Stimulated activated CD4-positive, alpha-beta T cell treated with anti-CD3 and anti-CD28 coated beads, Interleukin-15, amount 100 ng/mL, for 24 hours (primary cell): ENCODE data around the gene AGTRAP.

Experiments
- DNase-seq: peaks from one replicate; pipeline ENCODE4 v3.0.0-alpha.2; 2020

The AGTRAP gene

DNA sequence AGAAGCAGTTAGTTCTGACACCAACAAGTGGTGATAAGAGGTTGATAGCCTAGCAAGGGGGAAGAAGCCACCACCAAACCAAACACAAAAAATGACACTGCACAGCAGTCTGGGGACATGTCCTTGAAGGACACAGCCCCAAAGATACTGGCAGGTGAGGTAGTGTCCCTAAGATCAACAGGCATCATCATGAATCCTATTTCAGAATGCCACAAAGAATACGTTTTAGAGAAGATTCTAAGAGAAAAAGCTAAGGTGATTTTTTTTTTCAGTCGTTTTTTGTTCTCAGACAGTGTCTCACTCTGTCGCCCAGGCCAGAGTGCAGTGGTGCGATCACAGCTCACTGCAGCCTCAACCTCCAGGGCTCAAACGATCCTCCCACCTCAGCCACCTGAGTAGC, 50.2 kb downstream of the AGTRAP start:
- DNase-seq, result no peak

DNA sequence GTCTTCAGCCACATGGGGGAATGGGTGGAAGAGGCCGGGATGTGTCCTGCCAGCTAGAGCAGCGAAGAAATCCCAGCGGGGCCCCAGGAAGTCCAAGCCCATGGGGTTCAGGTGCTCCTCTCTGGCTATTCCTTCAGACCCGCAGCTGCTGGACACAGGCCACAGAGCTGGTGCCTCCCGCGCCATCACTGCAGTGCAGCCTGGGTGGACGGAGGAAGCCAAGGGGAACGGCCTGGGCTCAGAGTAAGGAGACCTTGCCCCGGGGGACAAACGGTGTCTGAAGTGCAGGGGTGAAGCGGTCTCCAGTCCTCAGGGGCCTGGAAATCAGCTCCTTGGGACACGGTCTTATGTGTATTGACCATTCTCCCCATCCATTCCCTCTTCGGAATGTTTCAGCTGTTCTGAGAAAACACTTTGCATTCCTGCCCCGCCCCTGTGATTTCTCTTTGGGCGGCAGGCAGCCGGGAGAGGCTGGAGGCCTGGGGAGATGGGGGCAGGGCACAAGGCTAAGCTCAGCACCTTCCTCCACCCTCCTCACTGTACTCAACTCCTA, 51.4 kb downstream of the AGTRAP start:
- DNase-seq, result no peak

DNA sequence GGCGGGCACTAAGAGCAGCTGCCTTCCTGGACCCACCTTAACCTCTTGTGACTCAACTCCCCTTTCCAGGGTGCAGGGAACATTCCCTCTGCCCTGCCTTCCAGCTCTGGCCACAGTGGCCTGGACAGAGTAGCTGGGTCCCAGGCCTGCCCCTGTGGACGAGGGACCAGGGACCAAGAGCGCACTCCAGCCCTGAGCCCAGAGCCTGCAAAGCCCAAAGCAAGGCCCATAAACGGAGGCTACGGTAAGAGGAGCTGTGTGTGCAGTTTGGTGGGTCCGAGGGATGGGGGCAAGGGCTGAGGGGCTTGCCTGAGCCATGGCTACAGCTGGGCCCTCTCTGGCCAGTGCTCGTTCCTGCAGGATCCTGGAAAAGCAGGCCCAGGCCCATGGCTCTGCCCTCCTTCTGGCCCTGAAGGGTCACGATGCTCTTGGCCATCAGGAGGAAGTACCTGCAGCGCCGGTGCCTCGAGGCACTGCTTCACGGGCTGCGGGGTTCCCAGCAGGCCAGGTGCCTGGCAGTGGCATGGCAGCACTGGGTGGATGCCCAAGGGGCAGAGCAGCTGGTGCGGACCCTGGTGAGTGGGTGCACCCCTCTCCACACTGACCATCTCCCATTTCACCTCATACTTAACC, 52.0 kb downstream of the AGTRAP start:
- no peak for DNase-seq

DNA sequence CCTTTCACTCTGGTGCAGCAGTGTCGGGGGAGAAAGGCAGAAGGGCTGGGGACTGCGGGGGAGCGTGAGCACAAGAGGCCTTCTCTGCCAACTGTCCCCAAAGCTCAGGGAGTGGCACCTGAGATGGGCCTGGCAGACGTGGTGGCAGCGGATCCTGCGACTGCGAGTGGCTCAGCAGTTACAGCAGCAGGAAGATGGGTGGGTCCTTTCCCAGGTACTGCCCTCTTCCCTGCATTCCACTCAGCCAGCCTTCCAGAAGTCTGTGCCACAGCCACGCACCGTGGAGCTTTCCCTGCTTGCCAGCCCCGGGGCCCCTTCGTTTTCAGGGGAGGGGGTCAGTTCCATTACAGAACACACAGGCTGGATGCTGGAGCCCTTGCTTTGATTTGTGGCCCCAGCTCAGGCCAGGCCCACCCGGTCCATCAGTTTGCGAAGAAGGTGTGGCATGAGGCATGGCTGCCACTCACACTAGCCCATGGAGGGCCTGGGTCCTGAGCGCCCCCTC, 52.7 kb downstream of the AGTRAP start:
- DNase-seq, result no peak

DNA sequence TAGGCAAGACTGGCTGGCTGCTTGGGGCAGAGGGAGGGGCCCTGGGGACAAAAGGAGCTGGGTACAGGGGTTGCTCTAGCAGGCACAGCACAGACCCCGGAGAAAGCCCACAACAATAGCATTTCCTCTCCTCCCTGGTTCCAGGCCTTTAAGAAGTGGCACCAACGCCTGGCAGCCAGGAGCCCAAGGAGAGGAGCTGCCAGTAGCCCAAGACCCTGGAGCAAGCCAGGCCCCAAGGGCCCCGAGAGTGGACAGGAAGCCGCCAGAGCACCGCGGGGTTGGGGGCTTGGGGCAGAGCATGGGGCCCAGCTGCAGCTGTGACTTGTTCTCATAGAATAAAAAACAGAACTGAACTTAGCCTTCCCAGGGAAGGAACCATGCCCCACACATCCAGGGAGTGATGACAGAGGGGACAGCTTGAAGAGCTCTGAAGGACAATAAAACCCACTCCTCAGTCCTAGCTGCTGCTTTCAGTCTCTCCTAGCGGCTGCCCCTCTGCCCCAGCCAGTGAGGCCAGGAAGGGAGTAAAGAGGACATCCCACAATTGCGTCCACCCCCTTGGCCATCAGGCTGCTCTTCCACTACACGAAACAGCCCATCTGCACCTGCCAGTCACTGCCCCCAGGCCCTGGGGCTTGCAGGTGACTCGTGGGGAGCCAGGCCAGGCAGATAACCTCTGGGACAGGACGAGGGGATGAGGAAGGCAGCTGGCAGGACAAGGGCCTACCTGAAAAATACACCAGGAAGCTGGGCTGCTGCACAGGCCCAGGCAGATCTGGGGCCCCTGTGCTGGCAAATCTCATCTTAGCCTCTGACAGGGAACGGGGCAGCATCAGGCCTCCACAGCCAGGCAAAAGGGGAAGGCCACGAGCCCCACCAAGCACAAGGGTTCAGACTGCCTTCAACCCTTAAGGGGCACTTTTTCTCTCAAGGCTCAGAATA, 53.5 kb downstream of the AGTRAP start:
- DNase-seq, result no peak

DNA sequence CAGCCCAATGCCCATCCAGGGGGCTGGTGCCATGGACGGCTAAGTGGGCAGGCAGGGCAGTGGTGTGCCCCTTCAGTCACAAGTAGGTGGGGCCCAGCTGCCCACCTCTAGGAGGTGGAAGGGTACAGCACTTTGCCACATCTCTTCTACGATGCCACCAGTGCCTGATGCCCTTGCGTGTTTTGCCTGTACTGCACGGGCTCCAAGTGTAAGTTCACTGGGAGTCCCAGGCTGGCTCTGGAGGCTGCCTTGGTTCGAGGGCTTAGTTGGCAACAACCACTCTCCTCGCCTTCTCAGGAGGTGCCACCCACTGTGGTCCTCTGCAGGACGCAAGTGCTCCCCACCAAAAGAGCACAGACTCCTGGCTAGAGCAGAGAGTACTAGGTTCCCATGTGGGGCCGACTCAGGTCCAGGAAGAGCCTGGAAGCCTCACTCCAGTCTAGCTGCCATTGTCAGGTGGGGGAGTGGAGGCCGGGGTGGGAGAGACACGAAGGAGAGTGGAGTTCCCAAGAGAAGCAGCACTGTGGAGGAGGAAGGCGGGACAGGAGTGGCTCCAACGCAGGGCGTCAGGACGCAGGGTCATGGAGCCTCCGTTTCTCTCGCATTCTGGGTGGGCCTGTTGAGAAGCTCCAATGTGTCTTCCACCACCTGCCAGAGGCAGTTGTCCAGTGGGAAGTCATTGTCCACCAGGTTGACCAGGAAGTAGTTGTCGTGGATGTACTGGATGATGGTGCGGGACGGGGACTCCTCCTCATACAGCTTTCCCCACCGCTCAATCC, 54.4 kb downstream of the AGTRAP start:
- DNase-seq, result no peak

DNA sequence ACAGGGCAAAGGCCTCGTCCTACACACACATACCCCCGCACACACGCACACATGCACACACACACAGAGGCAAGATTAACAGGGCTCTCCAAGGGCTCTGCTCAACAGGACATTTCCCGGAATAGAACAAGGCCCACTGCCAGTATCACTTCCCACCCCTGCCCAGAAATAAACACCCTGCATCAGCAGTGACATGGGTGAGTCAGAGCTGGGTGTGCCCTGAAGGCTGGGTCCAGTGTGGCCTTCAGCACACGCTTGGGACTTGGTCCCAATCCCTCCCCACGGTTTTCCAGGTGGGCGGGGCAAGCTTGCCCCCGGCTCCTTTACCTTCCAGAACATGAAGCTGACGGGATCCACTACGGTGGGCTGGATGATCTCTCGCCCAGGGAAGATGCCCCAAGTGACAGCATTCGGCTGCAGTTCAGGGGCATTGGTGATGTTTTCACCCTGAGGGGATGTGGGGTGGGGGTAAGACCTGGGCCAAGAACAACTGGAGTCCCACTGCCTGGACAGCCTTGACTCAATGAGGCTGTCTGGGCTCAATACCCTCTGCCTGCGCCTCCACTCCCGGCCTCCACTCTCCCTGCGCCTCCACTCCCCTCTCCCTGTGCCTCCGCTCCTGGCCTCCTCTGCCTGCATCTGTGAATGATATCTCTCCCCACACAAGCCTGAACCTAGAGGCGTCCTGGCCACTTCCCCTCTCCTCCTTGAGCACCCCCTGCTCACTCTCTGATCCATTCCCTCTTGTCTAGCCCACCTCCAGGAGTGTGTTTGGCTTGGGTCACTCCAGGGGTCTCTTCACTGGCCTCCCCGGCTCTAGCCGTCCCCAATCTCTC, 55.2 kb downstream of the AGTRAP start:
- DNase-seq, result no peak

DNA sequence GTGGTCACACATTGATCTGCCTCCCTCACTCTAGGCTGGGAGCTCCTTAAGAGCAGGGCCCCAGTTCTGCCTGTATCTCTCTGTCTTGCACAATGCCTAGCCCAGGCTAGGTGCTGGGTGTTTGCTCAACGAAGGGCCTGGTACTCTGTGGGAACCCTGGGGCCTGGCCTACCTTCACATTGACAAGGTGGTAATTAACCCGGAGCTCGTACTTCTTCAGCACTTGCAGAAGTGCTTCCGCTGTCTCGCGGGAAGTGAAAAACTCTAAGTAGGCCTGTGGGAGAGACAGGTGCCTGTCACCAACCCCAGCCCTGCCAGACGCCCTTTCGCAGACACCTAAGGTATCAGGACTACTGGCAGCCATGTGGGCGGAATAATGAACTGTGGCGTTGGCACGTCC, 56.2 kb downstream of the AGTRAP start:
- DNase-seq, result no peak

DNA sequence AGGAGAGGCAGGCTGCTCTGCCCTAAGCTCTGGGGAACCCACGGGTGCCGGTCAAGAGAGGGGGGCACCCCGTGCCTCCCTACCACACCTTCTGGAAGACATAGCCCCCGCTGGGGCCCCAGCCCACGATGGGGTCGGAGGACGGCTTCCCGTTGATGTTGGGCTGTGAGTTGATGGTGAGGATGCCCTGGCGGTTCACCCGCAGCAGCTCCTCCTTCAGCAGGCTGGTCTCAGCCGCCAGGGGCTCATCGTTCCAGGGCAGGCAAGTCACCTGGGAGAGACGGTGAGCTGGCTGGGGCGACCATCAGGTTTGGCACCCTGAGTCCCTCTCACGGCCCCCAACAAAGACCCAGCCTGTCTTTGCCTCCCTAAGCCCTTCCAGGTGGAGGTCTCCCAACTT, 57.9 kb downstream of the AGTRAP start:
- no peak for DNase-seq

DNA sequence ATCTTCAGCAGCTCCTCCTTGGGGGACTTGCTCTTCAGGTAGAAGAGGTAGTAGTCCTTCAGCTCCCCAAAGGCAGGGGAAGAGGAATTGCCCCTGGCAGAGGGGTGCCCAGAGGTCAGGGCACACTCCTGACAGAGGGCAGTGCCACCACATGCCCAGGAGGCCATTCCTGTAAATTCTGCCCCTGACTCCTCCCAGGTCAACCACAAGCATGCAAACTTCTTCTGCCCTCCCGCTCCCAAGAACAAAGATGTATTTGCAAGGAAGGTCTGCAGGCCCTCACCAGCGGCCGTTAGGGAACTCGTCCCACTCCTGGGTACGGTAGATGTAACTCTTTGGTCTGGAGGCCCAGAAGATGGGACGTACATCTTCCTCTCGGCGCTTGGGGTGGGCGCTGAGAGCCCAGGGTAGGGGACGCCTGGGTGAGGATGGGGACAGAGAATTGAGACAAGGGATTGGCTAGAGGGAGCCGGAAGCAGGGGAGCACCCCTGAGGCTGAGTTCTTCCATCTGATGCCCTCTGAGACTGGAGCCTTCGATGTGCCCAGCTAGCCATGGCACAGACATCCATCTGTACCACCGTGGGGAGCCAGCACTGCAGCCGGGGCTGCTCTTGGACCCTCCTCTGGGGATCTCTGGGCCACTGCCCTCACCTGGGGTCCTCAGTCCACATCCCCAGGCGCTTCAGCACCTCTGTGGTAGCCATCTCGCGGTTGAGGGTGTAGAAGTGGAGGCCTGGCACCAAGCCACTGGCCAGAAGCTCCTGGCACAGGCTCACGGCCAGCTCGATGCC, 58.7 kb downstream of the AGTRAP start:
- DNase-seq, result no peak

DNA sequence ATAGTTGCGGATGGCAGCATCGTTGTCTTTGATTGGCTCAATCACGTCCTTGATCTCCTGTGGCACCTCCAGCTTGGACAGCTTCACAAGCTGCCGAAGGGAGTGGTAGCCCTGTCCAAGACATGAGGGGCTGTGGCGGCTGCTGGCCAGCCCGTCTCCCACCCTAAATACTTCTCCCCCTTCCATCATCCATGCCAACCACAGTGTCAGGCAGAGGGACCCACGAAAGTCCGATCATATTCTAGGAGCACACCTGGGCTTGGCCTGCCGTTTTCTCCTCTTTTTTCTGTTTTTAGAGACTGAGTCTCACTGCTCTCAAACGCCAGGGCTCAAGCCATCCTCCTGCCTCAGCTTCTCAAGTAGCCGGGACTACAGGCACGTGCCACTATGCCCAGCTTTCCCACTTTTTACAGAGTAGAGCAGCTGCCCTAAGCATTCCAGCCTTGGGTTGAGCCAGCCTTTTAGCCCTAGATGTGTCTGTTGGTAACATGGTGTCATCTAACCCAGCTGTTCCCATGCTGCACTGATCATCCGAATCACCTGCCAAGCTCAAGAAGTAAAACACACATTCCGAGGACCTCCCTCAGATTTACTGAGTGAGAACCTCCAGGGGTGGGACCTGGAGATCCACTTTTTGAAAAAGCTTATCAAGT, 59.4 kb downstream of the AGTRAP start:
- DNase-seq, result no peak

DNA sequence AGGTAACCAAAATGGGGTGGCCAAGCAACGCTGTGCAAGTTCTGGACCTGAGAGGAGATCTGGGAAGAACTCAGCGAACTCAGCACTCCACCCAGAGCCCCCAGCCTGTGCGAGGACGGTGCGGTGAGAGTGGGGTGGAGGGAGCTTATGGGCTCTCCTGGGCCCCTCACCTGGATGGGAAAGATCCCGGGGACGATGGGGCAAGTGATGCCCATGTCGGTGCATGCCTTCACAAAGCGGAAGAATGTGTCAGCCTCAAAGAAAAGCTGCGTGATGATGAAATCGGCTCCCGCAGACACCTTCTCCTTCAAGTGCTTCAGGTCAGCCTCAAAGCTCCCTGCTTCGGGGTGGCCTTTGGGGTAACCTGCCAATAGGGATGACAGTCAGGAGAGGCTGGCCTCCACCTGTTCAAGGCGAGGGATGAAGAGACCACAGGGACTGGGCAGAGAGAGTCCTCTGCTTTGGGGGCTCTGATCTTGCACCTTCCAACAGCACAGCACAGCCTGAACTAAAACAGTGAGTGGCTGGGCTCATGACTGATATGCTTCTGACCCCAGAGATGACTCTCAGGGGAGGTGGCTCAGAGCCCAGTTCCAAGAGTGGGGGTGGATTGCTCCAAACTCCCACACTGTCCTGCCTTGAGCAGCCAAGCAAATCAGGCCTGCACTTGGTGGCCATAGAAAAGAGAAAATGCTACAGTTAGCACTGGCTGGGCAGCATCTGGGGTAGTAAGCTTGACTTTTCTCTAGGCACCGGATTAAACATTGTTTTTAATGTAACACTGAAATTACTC, 60.3 kb downstream of the AGTRAP start:
- no peak for DNase-seq

DNA sequence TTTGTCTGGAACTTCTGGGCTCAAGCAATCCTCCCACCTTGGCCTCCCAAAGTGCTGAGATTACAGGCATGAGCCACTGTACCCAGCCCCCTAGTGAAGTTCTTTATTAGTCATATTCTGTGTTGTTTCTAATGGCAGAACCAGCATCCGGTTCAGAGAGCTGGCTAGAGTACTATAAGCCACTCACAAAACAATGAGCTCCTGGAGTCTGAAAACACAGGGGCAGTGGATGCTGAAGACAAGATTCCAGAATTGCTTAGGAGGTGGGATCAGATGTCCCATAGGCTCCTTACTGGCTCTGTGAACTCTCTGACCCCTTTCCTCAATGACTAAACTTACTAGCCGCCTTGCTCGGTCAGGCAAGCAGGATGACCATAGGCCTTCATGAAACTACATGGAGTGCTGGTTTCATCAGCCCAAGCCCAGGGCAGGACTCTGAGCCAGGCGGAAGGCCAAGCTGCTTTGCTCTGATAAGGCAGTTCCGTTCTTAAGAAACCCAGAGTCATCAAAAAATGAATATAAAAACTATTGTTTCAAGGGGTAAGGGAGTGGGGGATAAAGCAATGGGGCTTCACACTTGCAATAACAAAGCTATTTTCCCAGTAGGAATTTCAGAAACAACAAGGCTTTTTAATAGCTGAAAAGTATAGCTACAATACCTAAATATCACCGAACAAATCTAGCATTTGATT, 61.7 kb downstream of the AGTRAP start:
- DNase-seq, result no peak

DNA sequence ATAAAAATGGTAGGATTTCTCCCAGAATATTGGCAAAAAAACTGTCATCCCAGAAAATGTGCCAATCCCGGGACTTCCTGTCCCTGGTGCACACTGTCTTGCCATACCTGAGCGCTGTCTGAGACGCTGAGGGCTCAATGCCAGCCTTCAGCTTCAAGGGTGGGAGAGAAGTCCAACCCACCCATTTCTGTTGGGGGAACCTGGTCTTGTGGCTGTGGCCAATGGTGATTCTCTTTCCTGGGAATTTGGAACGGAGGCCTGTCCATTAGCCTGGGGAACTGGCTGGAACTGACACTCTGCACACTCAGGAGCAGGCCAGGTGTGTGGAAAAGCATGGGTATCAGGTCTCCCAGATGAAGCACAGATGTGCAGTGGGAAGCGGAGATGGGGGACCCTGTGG, 63.2 kb downstream of the AGTRAP start:
- DNase-seq, result no peak

DNA sequence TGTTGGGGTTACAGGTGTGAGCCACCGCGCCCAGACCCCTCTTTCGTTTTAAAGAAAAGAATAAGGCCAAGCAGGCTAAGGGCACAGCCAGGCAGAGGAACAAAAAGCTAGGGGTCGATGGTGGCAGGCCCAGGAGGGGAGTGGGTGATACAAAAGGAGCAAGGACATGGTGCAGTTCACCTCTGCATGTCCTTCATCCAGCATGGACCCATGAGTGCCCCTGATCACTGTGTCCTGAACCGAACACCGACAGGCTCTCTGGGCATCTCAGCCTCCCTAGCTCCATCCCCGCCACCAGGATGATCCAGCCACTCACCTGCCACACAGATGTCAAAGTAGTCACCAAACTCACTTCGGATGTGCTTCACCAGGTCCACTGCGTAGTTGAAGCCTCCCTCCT, 64.0 kb downstream of the AGTRAP start:
- no peak for DNase-seq

DNA sequence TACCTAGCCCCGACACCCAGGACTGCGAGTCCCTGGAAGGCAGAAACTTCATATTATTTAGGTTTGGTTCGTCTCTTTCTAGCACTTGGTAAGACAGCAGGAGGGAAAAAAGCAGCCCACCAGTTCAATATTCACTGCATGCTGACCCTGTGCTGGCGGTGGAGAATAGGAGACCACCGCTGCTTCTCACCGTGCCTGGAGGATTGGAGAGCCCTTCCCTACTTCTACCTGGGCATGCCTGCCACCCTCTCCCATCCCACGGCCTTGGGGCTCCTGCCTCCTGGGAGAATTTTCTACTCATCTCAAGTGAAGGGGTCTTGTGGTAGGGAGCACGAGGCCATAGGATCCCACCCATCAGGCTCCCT, 64.4 kb downstream of the AGTRAP start:
- DNase-seq, result no peak
